ENCODE results near the gene PIGU. TPM values are rescaled to one million over a fixed set of nuclear protein-coding genes. Genes with fewer than 3 reads are reported as not detected.
"Not testable (repeated sequence)": the region's sequence is repeated elsewhere in the genome, so short reads cannot be mapped to it uniquely, and the experiment has no call there.

The PIGU gene
- total RNA-seq, 1 donor from 2014 or later: 41.5 TPM

GRCh38 chr20:34621036-34621343, 55.9 kb downstream of the PIGU start:
- no peaks in the 10 kb centered on the region for H3K4me1 ChIP-seq
- DNase-seq (ENCODE audit: low spot score in 2 of 2): no peak
- intact Hi-C loops (cut with DNase I): no loop called here
- H3K4me3 ChIP-seq: no peak overlapping the region
- TF ChIP-seq, protein P1, sequence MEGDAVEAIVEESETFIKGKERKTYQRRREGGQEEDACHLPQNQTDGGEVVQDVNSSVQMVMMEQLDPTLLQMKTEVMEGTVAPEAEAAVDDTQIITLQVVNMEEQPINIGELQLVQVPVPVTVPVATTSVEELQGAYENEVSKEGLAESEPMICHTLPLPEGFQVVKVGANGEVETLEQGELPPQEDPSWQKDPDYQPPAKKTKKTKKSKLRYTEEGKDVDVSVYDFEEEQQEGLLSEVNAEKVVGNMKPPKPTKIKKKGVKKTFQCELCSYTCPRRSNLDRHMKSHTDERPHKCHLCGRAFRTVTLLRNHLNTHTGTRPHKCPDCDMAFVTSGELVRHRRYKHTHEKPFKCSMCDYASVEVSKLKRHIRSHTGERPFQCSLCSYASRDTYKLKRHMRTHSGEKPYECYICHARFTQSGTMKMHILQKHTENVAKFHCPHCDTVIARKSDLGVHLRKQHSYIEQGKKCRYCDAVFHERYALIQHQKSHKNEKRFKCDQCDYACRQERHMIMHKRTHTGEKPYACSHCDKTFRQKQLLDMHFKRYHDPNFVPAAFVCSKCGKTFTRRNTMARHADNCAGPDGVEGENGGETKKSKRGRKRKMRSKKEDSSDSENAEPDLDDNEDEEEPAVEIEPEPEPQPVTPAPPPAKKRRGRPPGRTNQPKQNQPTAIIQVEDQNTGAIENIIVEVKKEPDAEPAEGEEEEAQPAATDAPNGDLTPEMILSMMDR (IDR thresholded peaks at IDR 0.05): no peak
- H3K9me3 ChIP-seq: no peaks in the 10 kb centered on the region
- H3K27ac ChIP-seq: no peak overlapping the region
- H3K27me3 ChIP-seq: no peaks in the 10 kb centered on the region
- H3K36me3 ChIP-seq: peaks cover 3 to 13% of the 10 kb centered on the region in 2 donors

DNA sequence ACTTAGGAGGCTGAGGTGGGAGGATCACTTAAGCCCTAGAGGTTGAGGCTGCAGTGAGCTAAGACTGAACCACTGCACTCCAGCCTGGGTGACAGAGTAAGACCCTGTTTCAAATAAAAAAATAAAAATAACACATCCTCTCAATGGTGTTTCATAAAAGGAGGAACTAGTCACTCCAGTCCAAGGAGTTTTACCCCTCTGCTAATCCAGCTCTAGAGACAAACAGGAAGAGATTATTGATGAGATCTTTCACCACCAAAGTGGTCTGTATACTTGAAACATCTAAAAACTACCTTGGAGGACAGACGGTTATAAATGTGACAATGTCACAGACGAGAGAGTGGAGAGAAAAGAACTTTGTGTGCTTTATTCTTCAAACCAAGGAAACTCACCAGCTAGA, 58.2 kb downstream of the PIGU start:
- intact Hi-C loops (cut with DNase I): no loop called here
- peaks cover 3 to 11% of the 10 kb centered on the region in 2 donors for H3K36me3 ChIP-seq
- TF ChIP-seq, protein P1 (IDR thresholded peaks at IDR 0.05): no peak
- no peak for DNase-seq (ENCODE audit: low spot score in 2 of 2)
- no peaks in the 10 kb centered on the region for H3K9me3 ChIP-seq
- H3K4me3 ChIP-seq: no peak overlapping the region
- no peak overlapping the region for H3K27ac ChIP-seq
- H3K27me3 ChIP-seq: no peaks in the 10 kb centered on the region
- no peaks in the 10 kb centered on the region for H3K4me1 ChIP-seq

GRCh38 chr20:34616913-34617312, 60.0 kb downstream of the PIGU start:
- intact Hi-C loops (cut with DNase I); H3K4me3 ChIP-seq; DNase-seq (ENCODE audit: low spot score in 2 of 2); H3K27me3 ChIP-seq; H3K36me3 ChIP-seq; H3K27ac ChIP-seq; H3K4me1 ChIP-seq; H3K9me3 ChIP-seq: not testable (repeated sequence)

DNA sequence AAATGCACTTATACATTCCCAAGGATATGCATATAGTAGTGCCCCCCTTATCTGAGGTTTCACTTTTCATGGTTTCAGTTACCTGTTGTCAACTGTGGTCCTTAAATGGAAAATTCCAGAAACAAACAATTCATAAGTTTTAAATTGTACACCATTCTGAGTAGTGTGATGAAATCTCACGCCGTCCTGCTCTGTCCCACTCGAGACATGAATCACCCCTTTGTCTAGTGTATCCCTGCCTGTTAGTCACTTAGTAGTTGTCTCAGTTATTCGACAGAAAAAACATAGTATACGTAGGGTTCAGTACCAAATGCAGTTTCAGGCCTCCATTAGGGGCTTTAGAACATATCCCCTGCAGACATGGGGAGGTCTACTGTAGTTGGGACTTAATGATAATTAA, 61.4 kb downstream of the PIGU start:
- TF ChIP-seq, protein P1 (IDR thresholded peaks at IDR 0.05): no peak
- Histone ChIP-seq H3K9me3 (no peaks in the 10 kb centered on the region), H3K4me1 (no peaks in the 10 kb centered on the region), H3K36me3 (peaks cover 0 to 8% of the 10 kb centered on the region in 2 donors), H3K4me3 (no peak overlapping the region), H3K27me3 (no peaks in the 10 kb centered on the region), H3K27ac (no peak overlapping the region)
- no peak for DNase-seq (ENCODE audit: low spot score in 2 of 2)
- intact Hi-C loops (cut with DNase I): no loop called here

DNA sequence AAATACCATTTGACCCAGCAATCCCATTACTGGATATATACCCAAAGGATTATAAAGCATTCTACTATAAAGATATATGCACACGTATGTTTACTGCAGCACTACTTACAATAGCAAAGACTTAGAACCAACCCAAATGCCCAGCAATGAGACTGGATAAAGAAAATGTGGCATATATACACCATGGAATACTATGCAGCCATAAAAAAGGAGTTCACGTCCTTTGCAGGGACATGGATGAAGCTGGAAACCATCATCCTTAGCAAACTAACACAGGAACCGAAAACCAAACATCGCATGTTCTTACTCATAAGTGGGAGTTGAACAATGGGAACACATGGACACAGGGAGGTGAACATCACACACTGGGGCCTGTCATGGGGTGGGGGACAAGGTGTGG, 64.9 kb downstream of the PIGU start:
- H3K36me3 ChIP-seq; H3K9me3 ChIP-seq; H3K4me1 ChIP-seq; H3K27ac ChIP-seq; intact Hi-C loops (cut with DNase I); DNase-seq (ENCODE audit: low spot score in 2 of 2); H3K27me3 ChIP-seq; H3K4me3 ChIP-seq: not testable (repeated sequence)

- no peaks in the 10 kb centered on the region for H3K4me1 ChIP-seq
- TF ChIP-seq, protein P1 (IDR thresholded peaks at IDR 0.05): no peak
- no peaks in the 10 kb centered on the region for H3K27me3 ChIP-seq
- H3K4me3 ChIP-seq: no peak overlapping the region
- intact Hi-C loops (cut with DNase I): no loop called here
- peaks cover 0 to 3% of the 10 kb centered on the region in 2 donors for H3K36me3 ChIP-seq
- DNase-seq (ENCODE audit: low spot score in 2 of 2): no peak
- no peaks in the 10 kb centered on the region for H3K9me3 ChIP-seq
- H3K27ac ChIP-seq: no peak overlapping the region
These were observed 69.8 kb downstream of the PIGU start for GRCh38 chr20:34607066-34607465.

GRCh38 chr20:34604980-34605788, 71.7 kb downstream of the PIGU start:
- peaks cover 0 to 11% of the 10 kb centered on the region in 2 donors for H3K4me1 ChIP-seq
- TF ChIP-seq, protein P1 (IDR thresholded peaks at IDR 0.05): no peak
- H3K9me3 ChIP-seq: no peaks in the 10 kb centered on the region
- peaks cover 0 to 3% of the 10 kb centered on the region in 2 donors for H3K36me3 ChIP-seq
- no peak overlapping the region for H3K27ac ChIP-seq
- intact Hi-C loops (cut with DNase I): no loop called here
- H3K27me3 ChIP-seq: no peaks in the 10 kb centered on the region
- DNase-seq (ENCODE audit: low spot score in 2 of 2): no peak
- no peak overlapping the region for H3K4me3 ChIP-seq
